ENCODE measurements around the gene STARD13.

GRCh38 chr13:33172911-33173310, 112.6 kb downstream of the STARD13 start:
- TF ChIP-seq, protein P1, sequence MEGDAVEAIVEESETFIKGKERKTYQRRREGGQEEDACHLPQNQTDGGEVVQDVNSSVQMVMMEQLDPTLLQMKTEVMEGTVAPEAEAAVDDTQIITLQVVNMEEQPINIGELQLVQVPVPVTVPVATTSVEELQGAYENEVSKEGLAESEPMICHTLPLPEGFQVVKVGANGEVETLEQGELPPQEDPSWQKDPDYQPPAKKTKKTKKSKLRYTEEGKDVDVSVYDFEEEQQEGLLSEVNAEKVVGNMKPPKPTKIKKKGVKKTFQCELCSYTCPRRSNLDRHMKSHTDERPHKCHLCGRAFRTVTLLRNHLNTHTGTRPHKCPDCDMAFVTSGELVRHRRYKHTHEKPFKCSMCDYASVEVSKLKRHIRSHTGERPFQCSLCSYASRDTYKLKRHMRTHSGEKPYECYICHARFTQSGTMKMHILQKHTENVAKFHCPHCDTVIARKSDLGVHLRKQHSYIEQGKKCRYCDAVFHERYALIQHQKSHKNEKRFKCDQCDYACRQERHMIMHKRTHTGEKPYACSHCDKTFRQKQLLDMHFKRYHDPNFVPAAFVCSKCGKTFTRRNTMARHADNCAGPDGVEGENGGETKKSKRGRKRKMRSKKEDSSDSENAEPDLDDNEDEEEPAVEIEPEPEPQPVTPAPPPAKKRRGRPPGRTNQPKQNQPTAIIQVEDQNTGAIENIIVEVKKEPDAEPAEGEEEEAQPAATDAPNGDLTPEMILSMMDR (IDR thresholded peaks at IDR 0.05) = no peak
- no peak for TF ChIP-seq POLR2A (IDR thresholded peaks at IDR 0.05)
